Measurements from ENCODE around the gene PHIP. TPM values are rescaled to one million over a fixed set of nuclear protein-coding genes. Genes with fewer than 3 reads are reported as not detected.

Gene PHIP
- total RNA-seq, 1 experiment from 2014 or later, result 29.0 TPM

DNA sequence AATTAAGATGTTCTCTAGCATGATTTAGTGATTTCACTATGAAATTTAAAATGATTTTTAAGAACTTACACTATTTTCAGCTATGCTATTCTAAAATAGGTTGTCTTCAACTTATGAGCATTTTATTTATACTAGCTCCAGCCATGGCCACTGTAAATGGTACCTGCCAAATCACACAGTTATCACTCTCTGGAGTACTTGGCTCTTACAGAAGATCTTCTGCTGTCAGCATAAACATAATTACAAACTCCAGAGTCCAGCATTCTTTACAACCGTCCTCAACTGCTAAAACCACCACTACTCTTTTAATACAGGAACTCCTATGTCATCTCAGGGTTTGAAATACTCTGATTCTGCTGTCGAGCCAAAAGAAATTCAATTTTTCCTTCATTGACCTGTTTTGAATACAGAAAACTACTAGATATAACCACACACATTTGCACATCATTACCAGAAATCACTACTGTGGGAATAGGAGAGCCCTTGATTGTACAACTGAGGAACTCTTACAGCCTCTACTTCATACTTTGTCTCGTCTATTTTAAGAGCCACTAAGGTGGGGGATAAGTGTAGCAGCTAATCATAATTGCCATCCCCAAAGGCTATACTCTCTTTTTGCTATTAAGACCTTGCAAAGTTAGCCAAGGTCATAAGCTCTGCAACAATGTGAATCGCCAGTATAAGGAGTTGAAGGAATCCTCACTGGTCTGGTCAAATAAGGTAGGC, 93.7 kb downstream of the PHIP start:
- Histone ChIP-seq H3K4me3 (no peak overlapping the region), H3K79me2 (ENCODE audit: low read depth) (no peaks in the 10 kb centered on the region), H3K4me1 (replicated peaks; ENCODE audit: insufficient read depth) (no peaks in the 10 kb centered on the region), H3K9me3 (ENCODE audit: insufficient read depth, low read depth) (no peaks in the 10 kb centered on the region), H3K27ac (no peak overlapping the region), H3F3A (ENCODE audit: insufficient read depth, low read depth) (no peaks in the 10 kb centered on the region), H3K36me3 (ENCODE audit: low read depth) (no peaks in the 10 kb centered on the region; the same call in 1 of the 2 replicates), H3K27me3 (ENCODE audit: insufficient read depth, low read depth) (no peaks in the 10 kb centered on the region), H4K20me1 (ENCODE audit: insufficient read depth) (no peaks in the 10 kb centered on the region), H3K9me2 (ENCODE audit: insufficient read depth) (no peaks in the 10 kb centered on the region; the same call in 1 of the 2 replicates), H3K4me2 (no peak overlapping the region), H2AFZ (no peak overlapping the region)
- intact Hi-C loops (cut with micrococcal nuclease; ENCODE audit: unreplicated experiment), result no loop called here
- no TSS peak for BruUV-seq (replicated peaks)
- CTCF ChIA-PET, result interaction anchor here (0.7 kb wide), 1 partner anchor 26 kb away, joined by 3 read pairs; no protein-coding TSS in a partner anchor
- DNase-seq, result no peak
- no peak for TF ChIP-seq CTCF (conservative IDR thresholded peaks at IDR 0.05)
- TF ChIP-seq EZH2 (IDR thresholded peaks at IDR 0.05; ENCODE audit: low read depth), result no peak
- POLR2A ChIA-PET (ENCODE audit: unreplicated experiment), result no interaction called here

GRCh38 chr6:78967191-78967590, 110.9 kb downstream of the PHIP start:
- H3K79me2 ChIP-seq (ENCODE audit: low read depth), result no peaks in the 10 kb centered on the region
- no peaks in the 10 kb centered on the region for H3F3A ChIP-seq (ENCODE audit: insufficient read depth, low read depth)
- TF ChIP-seq CTCF (conservative IDR thresholded peaks at IDR 0.05), result no peak
- no peak for TF ChIP-seq EZH2 (IDR thresholded peaks at IDR 0.05; ENCODE audit: low read depth)
- H3K4me1 ChIP-seq (replicated peaks; ENCODE audit: insufficient read depth), result no peaks in the 10 kb centered on the region
- intact Hi-C loops (cut with micrococcal nuclease; ENCODE audit: unreplicated experiment), result no loop called here
- H3K27me3 ChIP-seq (ENCODE audit: insufficient read depth, low read depth), result no peaks in the 10 kb centered on the region
- CTCF ChIA-PET, result no interaction called here
- no peaks in the 10 kb centered on the region for H3K9me3 ChIP-seq (ENCODE audit: insufficient read depth, low read depth)
- no peak for DNase-seq
- no peak overlapping the region for H3K4me3 ChIP-seq
- no TSS peak for BruUV-seq (replicated peaks)
- no peak overlapping the region for H3K27ac ChIP-seq
- H3K9me2 ChIP-seq (ENCODE audit: insufficient read depth), result no peaks in the 10 kb centered on the region
- H4K20me1 ChIP-seq (ENCODE audit: insufficient read depth), result no peaks in the 10 kb centered on the region
- H3K36me3 ChIP-seq (ENCODE audit: low read depth), result peaks cover 7% of the 10 kb centered on the region; the same call in 1 of the 2 replicates
- POLR2A ChIA-PET (ENCODE audit: unreplicated experiment), result no interaction called here
- H3K4me2 ChIP-seq, result no peak overlapping the region
- H2AFZ ChIP-seq, result no peak overlapping the region

DNA sequence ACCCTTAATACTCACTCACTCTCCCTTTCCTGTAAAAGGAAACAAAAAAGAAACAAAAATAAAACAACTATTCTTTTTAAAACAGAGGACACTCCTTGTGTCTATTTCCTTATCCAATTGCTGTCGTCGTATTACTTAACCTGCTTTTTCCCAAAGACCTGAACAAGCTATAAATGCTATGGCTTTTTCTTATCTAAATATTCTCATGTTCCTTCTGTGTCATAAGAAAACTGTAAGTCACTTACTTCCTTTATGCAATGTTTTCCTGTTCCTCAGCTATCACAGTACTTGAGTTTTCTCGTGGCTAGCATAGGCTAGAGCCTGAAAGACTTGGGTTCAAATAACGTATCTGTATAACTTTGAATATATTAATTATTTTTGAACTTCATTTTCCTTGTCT, 111.5 kb downstream of the PHIP start:
- Histone ChIP-seq H3K9me3 (ENCODE audit: insufficient read depth, low read depth) (no peaks in the 10 kb centered on the region), H4K20me1 (ENCODE audit: insufficient read depth) (no peaks in the 10 kb centered on the region), H3K79me2 (ENCODE audit: low read depth) (no peaks in the 10 kb centered on the region), H2AFZ (no peak overlapping the region), H3K4me3 (no peak overlapping the region), H3K36me3 (ENCODE audit: low read depth) (peaks cover 7% of the 10 kb centered on the region; the same call in 1 of the 2 replicates), H3K27ac (no peak overlapping the region), H3K9me2 (ENCODE audit: insufficient read depth) (no peaks in the 10 kb centered on the region), H3K27me3 (ENCODE audit: insufficient read depth, low read depth) (no peaks in the 10 kb centered on the region), H3K4me2 (no peak overlapping the region), H3F3A (ENCODE audit: insufficient read depth, low read depth) (no peaks in the 10 kb centered on the region), H3K4me1 (replicated peaks; ENCODE audit: insufficient read depth) (no peaks in the 10 kb centered on the region)
- ChIA-PET POLR2A (ENCODE audit: unreplicated experiment) (no interaction called here), CTCF (no interaction called here)
- BruUV-seq (replicated peaks), result no TSS peak
- TF ChIP-seq CTCF (conservative IDR thresholded peaks at IDR 0.05), result no peak
- intact Hi-C loops (cut with micrococcal nuclease; ENCODE audit: unreplicated experiment), result no loop called here
- DNase-seq, result no peak

Data from PC-9 (cell line).